Stimulated activated CD4-positive, alpha-beta T cell treated with anti-CD3 and anti-CD28 coated beads, Interleukin-15, amount 100 ng/mL, for 1 hour (primary cell): Measurements from ENCODE around the gene C4BPA.

ENCODE experiments used
- DNase-seq, 2 donors: peaks; one replicate each; pipeline ENCODE4 v3.0.0-alpha.2; 2020; ENCODE audit warnings: low read depth in 1 of 2, low spot score in 1 of 2

Gene C4BPA

DNA sequence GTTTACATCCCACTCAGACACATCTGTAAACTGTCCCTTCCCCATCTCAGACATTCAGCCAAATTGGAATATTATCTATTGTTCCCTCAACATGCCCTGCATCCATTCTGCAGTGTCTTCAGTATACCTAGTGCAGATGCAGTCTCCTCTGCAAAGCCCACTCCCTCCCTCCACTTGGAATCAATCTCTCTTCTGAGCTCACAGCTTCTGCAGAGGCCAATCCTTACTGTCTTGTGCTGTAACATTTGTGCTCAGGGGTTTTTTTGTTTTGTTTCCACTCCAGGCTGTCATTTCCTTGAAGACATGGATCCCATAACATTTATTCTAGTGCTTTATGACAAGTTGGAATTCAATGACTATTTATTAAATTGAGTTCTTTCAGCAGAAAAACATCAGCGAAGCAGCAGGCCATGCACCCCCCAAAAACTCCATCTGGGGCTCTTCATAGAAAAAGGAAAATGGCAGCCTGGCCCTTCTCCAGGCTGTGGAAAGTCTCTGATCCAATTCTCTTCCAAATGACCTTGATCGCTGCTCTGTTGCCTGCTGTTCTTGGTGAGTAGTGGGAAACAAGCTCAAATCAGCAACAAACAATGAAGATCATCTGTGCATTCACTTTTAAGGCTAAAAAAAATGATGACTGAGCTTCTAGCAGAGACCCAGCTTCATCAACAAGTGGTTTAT lies 8.7 kb downstream of the C4BPA start:
- no peak for DNase-seq

- no peak for DNase-seq
Observed at GRCh38 chr1:207115269-207115668, 11.2 kb downstream of the C4BPA start.

DNA sequence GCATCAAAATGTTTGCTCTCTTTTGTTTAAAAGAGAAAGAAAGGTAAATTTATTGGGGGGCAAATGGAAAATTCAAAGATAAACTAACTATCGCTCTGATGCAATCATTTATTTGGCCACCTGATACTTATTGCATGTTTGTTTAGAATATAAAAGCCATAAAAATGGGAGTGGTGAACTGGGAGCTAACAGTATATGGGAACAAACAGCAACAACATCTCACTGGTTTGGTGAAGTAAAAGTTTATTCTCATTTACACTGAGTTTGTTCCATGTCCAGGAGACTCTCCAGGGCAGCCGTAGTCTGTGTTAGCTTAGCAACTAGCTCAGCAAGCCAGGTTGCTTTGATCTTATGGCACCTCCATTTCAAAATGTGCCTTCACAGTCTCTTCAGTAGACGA lies 20.4 kb downstream of the C4BPA start:
- DNase-seq = no peak

- no peak for DNase-seq
Observed at GRCh38 chr1:207128336-207128921, 24.4 kb downstream of the C4BPA start.

DNA sequence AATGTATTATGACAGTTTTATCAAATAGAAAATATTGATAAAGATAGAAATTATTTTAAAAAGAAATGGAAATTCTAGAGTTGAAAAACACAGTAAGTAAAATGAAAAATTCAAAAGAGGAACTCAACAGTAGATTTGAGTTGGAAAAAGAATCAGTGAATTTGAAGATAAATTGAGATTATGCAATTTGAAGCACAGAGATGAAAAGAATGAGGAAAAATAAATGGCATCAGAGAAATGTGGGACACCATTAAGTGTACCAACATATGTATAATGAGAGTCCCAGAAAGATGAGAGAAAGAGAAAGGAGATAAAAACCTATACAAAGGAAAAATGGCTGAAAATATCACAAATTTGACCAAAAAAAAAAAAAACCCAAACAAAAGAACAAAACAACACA lies 25.0 kb downstream of the C4BPA start:
- no peak for DNase-seq

DNA sequence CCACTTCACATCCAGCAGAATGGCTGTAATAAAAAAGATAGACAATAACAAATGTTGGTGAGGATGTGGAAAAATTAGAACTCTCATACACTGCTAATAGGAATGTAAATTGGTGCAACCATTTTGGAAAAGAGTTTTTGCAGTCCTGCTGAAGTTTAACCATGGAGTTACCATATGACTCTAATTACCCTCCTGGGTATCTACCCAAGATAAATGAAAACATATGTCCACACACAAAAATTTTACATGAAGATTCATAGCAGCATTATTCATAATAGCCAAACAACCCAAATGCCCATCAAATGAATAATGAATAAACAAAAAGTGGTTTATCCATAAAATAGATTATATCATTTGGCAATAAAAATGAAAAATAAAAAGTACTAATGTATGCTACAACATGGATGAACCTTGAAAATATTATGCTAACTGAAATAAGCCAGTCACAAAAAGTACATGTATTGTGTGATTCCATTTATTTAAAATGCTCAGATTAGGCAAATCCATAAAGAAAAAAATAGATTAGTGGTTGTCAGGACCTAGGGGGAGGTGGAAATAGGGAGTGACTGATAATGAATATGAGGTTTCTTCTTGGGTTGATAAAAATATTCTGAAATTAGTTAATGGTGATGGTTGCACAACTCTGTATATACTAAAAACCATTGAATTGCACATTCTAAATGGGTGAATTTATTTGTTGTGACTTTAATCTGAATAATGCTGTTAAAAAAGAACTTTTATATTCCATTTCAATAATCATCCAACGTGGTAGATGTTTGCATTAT lies 26.4 kb downstream of the C4BPA start:
- DNase-seq = no peak

DNA sequence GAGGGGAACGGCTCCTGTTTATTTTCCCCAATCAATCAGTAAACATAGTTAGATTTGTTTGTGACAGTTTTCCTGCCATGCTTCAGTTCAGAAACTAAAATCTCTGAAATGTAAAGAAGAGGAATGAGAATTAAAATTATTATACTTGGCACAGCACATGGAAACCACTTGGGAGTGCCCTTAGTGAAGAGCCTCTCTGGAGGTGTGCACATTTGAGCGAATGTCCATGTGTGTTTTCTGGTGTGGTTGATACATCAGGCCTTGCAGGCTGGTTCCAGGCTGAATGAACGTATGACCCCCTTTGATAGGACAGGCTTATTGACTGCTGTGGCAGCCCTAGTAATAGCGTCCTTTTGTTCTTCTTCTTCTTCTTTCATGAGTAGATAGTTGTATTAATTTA lies 27.1 kb downstream of the C4BPA start:
- no peak for DNase-seq

DNA sequence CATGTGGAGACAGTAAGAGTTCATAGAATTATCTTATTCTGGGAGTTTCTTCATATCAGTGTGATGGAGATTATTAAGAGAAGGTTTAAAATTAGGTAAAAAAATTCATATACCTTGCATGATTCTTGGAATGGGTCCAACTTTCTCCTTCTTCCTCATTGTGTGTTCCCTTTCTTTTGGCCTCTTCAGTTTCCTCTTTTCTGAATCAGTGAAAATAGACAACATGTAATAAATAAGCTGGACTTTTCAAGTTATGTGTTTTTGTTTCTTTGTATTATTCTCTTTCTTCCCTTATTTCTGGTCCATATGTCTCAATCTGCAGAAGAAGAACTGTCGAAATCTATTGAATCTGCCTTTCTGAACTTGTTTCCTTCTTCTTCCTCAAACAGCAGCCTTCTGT lies 30.5 kb downstream of the C4BPA start:
- DNase-seq = no peak

DNA sequence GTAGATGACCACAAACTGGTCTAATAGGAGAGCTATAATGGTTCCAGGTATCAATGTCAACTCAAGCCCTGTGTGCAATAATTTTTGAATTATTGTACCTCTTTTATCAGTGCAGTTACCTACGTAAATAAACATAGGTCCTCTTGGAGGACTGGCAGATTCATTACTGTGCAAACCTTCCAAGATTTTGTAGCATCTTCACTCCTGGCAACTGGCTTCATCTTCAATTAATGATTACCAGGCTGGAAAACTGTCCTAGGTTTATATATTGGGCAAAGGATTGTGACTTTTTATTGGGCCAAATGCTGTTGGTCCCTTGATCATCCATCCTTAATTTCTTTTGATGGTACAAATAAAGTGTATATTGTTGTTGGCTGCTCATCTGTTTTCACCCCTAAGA lies 35.6 kb downstream of the C4BPA start:
- no peak for DNase-seq

DNA sequence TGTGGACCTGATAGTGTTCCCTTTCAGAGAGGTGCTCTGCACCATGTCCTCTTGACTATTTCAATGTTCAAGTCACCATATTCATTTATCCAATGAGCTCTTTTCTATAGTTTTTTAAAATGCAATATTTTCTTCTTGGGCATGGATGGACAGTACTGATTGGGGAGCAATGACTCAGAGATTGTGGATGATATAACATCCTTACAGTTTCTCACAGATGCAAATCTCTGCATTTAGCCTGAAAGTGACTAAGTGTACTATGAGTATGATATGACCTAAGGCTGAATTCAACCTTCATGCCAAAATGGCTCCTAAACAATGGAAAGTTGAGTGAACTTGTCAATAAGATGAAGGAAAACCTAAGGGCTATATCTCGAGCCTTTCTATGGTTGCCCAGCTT lies 36.5 kb downstream of the C4BPA start:
- DNase-seq = no peak

DNA sequence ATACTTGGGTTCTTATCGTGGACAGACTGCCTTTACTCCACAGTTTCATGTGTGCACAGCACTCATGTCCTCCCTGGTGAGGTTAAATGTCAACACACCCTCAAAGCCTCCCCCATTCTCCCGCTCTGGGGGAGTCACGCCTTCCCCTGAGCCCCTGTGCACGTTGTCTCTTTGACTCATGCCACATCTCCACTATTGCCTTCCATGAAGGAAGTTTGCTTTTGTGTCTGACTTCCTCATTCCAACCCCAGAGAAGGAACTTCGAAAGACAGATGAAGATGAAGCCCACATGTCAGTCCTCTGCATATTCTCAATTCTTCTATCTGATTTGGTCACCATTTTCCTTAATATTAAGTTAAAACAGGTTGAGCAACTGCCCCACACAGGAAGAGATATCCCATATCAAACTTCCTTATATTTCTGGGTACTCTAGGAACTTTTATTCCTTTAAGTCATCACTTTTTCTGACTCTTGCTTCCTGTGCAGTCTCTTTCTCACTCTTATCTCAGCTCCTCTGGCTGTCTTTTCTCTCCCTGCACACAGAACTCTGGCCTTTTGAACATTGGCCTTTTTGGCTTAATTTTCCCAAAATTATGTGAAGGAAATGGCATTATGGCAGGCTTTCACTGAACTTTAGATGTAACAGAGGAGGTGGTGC lies 41.5 kb downstream of the C4BPA start:
- no peak for DNase-seq

- DNase-seq = no peak
Observed at GRCh38 chr1:207151920-207152319, 47.9 kb downstream of the C4BPA start.

DNA sequence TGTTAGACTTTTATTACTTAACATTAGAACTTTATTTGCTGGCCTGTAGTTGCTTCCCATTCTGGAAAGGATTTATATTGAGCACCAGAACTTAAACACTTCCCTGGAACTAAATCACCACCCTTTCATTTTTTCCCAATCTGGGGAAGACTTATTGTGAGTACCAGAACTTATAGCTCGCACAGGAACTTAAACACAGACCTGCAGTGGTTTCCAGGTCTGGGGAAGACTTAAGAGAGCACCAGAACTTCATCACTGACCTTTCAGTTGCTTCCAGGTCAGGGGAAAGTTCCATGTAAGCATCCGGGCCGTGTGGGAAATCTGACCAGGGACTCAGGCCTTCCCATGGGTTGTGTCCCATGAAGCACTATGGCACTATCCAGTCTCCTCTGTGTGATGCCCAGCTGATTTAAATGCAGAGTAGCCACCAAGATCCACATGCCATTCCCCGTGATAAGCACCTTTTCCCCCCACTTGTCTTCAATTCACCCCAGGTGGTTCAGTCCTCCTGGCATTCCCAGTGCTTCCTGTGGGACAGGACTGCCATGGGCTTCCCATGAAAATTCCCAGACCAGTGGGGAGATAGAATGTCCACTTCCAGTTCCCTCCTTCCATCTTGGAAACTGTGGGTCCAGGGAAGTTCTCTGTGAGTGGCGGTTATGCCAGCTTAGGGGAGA lies 48.9 kb downstream of the C4BPA start:
- DNase-seq = no peak

GRCh38 chr1:207155028-207155427 lies 51.0 kb downstream of the C4BPA start:
- DNase-seq = no peak

DNA sequence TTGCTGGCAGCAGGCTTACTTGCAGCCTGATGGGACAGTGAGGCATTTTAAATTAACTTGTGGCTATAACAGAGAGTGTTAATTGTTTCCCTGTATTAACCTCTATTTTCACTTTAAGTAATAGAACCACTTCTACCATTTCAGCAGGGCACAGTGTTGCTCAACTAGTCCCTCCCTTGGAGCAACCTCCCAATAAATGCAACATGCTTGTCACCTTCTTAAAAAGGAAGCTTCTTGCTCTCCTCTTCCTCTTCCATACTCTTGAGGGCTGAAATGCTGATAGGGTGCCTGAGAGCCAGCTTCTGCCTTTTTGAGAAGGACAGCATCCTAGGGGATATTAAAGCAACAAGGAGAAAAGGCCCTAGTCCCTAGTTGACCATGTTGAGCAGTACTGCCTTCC lies 52.1 kb downstream of the C4BPA start:
- DNase-seq = no peak

GRCh38 chr1:207156826-207157225 lies 52.8 kb downstream of the C4BPA start:
- no peak for DNase-seq

DNA sequence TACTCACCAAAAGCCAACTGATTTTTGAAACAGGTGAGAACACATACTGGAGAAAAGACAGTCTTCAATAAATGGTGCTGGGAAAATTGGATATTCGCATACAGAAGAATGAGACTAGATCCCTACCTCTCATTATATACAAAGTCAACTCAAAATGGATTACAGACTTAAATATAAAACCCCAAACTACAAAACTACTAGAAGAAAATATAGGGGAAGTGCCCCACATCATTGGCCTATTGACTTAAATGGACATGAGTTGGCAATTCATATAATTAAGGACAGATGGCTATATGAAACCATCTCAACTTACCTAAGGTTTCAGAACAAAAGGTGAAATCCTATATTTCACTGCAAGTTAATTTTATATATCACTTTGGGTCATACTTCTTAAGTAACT lies 60.1 kb downstream of the C4BPA start:
- no peak for DNase-seq

- DNase-seq = no peak
Observed at GRCh38 chr1:207172321-207172720, 68.3 kb downstream of the C4BPA start.

DNA sequence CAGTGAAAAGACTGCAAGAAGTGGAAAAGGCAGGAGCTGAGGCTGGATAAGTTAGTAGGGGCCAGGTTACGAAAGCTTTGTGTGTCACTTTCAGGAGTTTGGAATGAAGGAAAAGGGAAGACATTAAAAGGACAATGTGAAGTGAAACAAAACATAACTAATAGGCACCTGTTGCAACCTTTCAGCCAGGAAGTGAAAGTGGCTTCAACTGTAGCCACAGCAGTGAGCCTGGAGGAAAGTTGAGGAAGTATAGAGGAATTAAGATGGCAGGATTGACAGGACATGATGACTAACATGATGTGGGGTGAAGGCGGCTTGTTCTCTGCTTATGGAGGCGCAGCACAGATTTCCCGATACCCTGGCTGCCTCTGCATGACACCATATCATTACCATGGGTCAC lies 68.9 kb downstream of the C4BPA start:
- DNase-seq = no peak

GRCh38 chr1:207173396-207173795 lies 69.4 kb downstream of the C4BPA start:
- no peak for DNase-seq

DNA sequence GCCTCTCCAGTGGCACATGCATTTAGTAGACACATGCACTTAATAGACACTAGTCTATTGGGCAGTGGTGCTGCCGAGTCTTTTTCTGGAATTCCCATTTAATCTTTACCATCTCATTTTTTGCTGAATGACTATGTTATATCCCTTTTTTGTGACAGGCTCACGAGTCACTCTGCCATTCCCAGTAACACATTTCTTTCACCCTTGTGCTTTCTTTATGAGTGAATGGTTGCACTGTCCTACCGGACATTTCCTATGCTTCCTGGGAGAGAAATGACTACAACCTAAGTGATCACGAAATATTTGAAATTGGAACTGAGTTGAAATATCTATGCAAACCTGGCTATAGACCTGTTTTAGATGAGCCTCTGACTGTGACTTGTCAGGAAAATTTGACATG lies 70.9 kb downstream of the C4BPA start:
- DNase-seq = no peak
